Immature natural killer cell (primary cell): ENCODE data around the gene ITSN2. TPM values are rescaled to one million over a fixed set of nuclear protein-coding genes. Genes with fewer than 3 reads are reported as not detected.
A peak's percentile ranks its signal among the peaks of the same experiment; 100 is the strongest.

Experiments used
- DNase-seq, 3 donors: peaks; one replicate each; pipeline ENCODE4 v3.0.0; 2022; ENCODE audit warnings: mixed read lengths in 1 of 3
- H3K27ac Mint-ChIP-seq, 6 donors: one replicate each; pipeline ENCODE4 v1.8.0; 2020; ENCODE audit warnings: mixed read lengths in 6 of 6, mild to moderate bottlenecking in 5 of 6, inconsistent platforms in 4 of 6, moderate library complexity in 3 of 6
- H3K27me3 Mint-ChIP-seq, 3 donors: one replicate each; pipeline ENCODE4 v1.8.0; 2020 to 2021; ENCODE audit warnings: low read depth in 3 of 3, mild to moderate bottlenecking in 3 of 3, mixed read lengths in 3 of 3, moderate library complexity in 3 of 3, inconsistent platforms in 1 of 3
- H3K36me3 Mint-ChIP-seq, 3 donors: one replicate each; pipeline ENCODE4 v1.8.0; 2020; ENCODE audit warnings: mixed read lengths in 3 of 3, inconsistent platforms in 2 of 3, mild to moderate bottlenecking in 2 of 3
- H3K4me1 Mint-ChIP-seq, 2 donors: one replicate each; pipeline ENCODE4 v1.8.0; 2020; ENCODE audit warnings: inconsistent platforms in 2 of 2, mild to moderate bottlenecking in 2 of 2, mixed read lengths in 2 of 2, moderate library complexity in 1 of 2
- H3K4me3 Mint-ChIP-seq, 5 donors: one replicate each; pipeline ENCODE4 v1.8.0; 2020; ENCODE audit warnings: mild to moderate bottlenecking in 5 of 5, mixed read lengths in 5 of 5, inconsistent platforms in 3 of 5, moderate library complexity in 3 of 5
- H3K9me3 Mint-ChIP-seq, 6 donors: one replicate each; pipeline ENCODE4 v1.8.0; 2020; ENCODE audit warnings: mild to moderate bottlenecking in 6 of 6, mixed read lengths in 6 of 6, inconsistent platforms in 4 of 6, moderate library complexity in 3 of 6
- polyA plus RNA-seq, 3 donors: library from polyadenylated mRNA; unstranded; fragments of 300-500 nt; fragmentation: Illumina TruSeq; gene quantifications; one replicate each; pipeline ENCODE4 v1.2.3, GENCODE V29; 2021

The ITSN2 gene
- polyA plus RNA-seq, 3 donors from 2014 or later = 33.7 to 83.8 (median 35.6) TPM

GRCh38 chr2:24301599-24301998 lies 58.7 kb downstream of the ITSN2 start:
- peaks cover 34 to 52% (median 42%) of the 10 kb centered on the region in 3 donors for H3K36me3 Mint-ChIP-seq
- H3K9me3 Mint-ChIP-seq = no peaks in the 10 kb centered on the region
- no peak overlapping the region for H3K4me3 Mint-ChIP-seq
- H3K27me3 Mint-ChIP-seq = no peaks in the 10 kb centered on the region
- DNase-seq = no peak
- H3K4me1 Mint-ChIP-seq = no peaks in the 10 kb centered on the region
- H3K27ac Mint-ChIP-seq = no peak overlapping the region

- peaks cover 43 to 60% (median 58%) of the 10 kb centered on the region in 3 donors for H3K36me3 Mint-ChIP-seq
Observed at GRCh38 chr2:24297663-24298062, 62.7 kb downstream of the ITSN2 start.

GRCh38 chr2:24287171-24287570 lies 73.2 kb downstream of the ITSN2 start:
- Mint-ChIP-seq H3K27me3 (no peaks in the 10 kb centered on the region), H3K4me3 (no peak overlapping the region), H3K9me3 (no peaks in the 10 kb centered on the region), H3K27ac (peak overlapping the region in 1 of 6 donors; percentile 58), H3K4me1 (no peaks in the 10 kb centered on the region), H3K36me3 (peaks cover 9 to 33% (median 21%) of the 10 kb centered on the region in 3 donors)
- no peak for DNase-seq

More at GRCh38 chr2:24297663-24298062, 62.7 kb downstream of the ITSN2 start:
- Mint-ChIP-seq H3K4me3 (no peak overlapping the region), H3K4me1 (no peaks in the 10 kb centered on the region), H3K9me3 (no peaks in the 10 kb centered on the region), H3K27me3 (no peaks in the 10 kb centered on the region), H3K27ac (no peak overlapping the region)
- DNase-seq = no peak

GRCh38 chr2:24285484-24286152 lies 74.7 kb downstream of the ITSN2 start:
- Mint-ChIP-seq H3K4me1 (no peaks in the 10 kb centered on the region), H3K9me3 (no peaks in the 10 kb centered on the region), H3K27me3 (no peaks in the 10 kb centered on the region), H3K4me3 (no peak overlapping the region), H3K27ac (no peak overlapping the region), H3K36me3 (peaks cover 9 to 28% (median 20%) of the 10 kb centered on the region in 3 donors)
- DNase-seq = no peak

GRCh38 chr2:24280645-24281044 lies 79.7 kb downstream of the ITSN2 start:
- Mint-ChIP-seq H3K4me3 (no peak overlapping the region), H3K27me3 (no peaks in the 10 kb centered on the region), H3K9me3 (no peaks in the 10 kb centered on the region), H3K36me3 (peaks cover 0 to 10% (median 7%) of the 10 kb centered on the region in 3 donors), H3K27ac (no peak overlapping the region), H3K4me1 (peaks cover 0 to 5% of the 10 kb centered on the region in 2 donors)
- no peak for DNase-seq

GRCh38 chr2:24280161-24280560 lies 80.2 kb downstream of the ITSN2 start:
- no peaks in the 10 kb centered on the region for H3K9me3 Mint-ChIP-seq
- H3K4me3 Mint-ChIP-seq = no peak overlapping the region
- no peaks in the 10 kb centered on the region for H3K27me3 Mint-ChIP-seq
- peaks cover 0 to 5% of the 10 kb centered on the region in 2 donors for H3K4me1 Mint-ChIP-seq
- DNase-seq = no peak
- no peak overlapping the region for H3K27ac Mint-ChIP-seq
- H3K36me3 Mint-ChIP-seq = peaks cover 0 to 10% (median 3%) of the 10 kb centered on the region in 3 donors

GRCh38 chr2:24276349-24276899 lies 83.9 kb downstream of the ITSN2 start:
- H3K27ac Mint-ChIP-seq = peak overlapping the region in 3 of 6 donors; percentile 8 to 60 (median 38)
- peaks cover 0 to 5% of the 10 kb centered on the region in 2 donors for H3K4me1 Mint-ChIP-seq
- peaks cover 6 to 23% (median 12%) of the 10 kb centered on the region in 3 donors for H3K36me3 Mint-ChIP-seq
- no peaks in the 10 kb centered on the region for H3K27me3 Mint-ChIP-seq
- H3K9me3 Mint-ChIP-seq = no peaks in the 10 kb centered on the region
- no peak overlapping the region for H3K4me3 Mint-ChIP-seq
- DNase-seq = no peak

- H3K9me3 Mint-ChIP-seq = no peaks in the 10 kb centered on the region
- DNase-seq = no peak
- no peak overlapping the region for H3K27ac Mint-ChIP-seq
- H3K27me3 Mint-ChIP-seq = no peaks in the 10 kb centered on the region
- H3K36me3 Mint-ChIP-seq = peaks cover 12 to 31% (median 18%) of the 10 kb centered on the region in 3 donors
- H3K4me1 Mint-ChIP-seq = peaks cover 0 to 5% of the 10 kb centered on the region in 2 donors
- no peak overlapping the region for H3K4me3 Mint-ChIP-seq
Observed at GRCh38 chr2:24274809-24275208, 85.5 kb downstream of the ITSN2 start.

- Mint-ChIP-seq H3K4me1 (peaks cover 0 to 5% of the 10 kb centered on the region in 2 donors), H3K9me3 (no peaks in the 10 kb centered on the region), H3K4me3 (no peak overlapping the region), H3K36me3 (peaks cover 18 to 42% (median 26%) of the 10 kb centered on the region in 3 donors), H3K27ac (no peak overlapping the region), H3K27me3 (no peaks in the 10 kb centered on the region)
- DNase-seq = no peak
Observed at GRCh38 chr2:24273598-24273997, 86.7 kb downstream of the ITSN2 start.

- H3K9me3 Mint-ChIP-seq = no peaks in the 10 kb centered on the region
- peaks cover 18 to 48% (median 30%) of the 10 kb centered on the region in 3 donors for H3K36me3 Mint-ChIP-seq
- H3K4me3 Mint-ChIP-seq = no peak overlapping the region
- no peak for DNase-seq
- no peaks in the 10 kb centered on the region for H3K27me3 Mint-ChIP-seq
- H3K27ac Mint-ChIP-seq = peak overlapping the region in 1 of 6 donors; percentile 60
- H3K4me1 Mint-ChIP-seq = peaks cover 0 to 5% of the 10 kb centered on the region in 2 donors
Observed at GRCh38 chr2:24272907-24273306, 87.4 kb downstream of the ITSN2 start.

- Mint-ChIP-seq H3K9me3 (no peaks in the 10 kb centered on the region), H3K36me3 (peaks cover 18 to 48% (median 30%) of the 10 kb centered on the region in 3 donors), H3K27me3 (no peaks in the 10 kb centered on the region), H3K27ac (peak overlapping the region in 2 of 6 donors; percentile 8 to 13), H3K4me1 (peaks cover 0 to 5% of the 10 kb centered on the region in 2 donors), H3K4me3 (no peak overlapping the region)
- DNase-seq = no peak
Observed at GRCh38 chr2:24272161-24272802, 88.1 kb downstream of the ITSN2 start.

GRCh38 chr2:24269265-24269664 lies 91.1 kb downstream of the ITSN2 start:
- Mint-ChIP-seq H3K4me1 (no peaks in the 10 kb centered on the region), H3K4me3 (no peak overlapping the region), H3K9me3 (no peaks in the 10 kb centered on the region), H3K36me3 (peaks cover 23 to 52% (median 31%) of the 10 kb centered on the region in 3 donors), H3K27me3 (no peaks in the 10 kb centered on the region), H3K27ac (peak overlapping the region in 1 of 6 donors; percentile 44)
- no peak for DNase-seq

GRCh38 chr2:24265212-24265611 lies 95.1 kb downstream of the ITSN2 start:
- Mint-ChIP-seq H3K4me3 (no peak overlapping the region), H3K9me3 (no peaks in the 10 kb centered on the region), H3K4me1 (no peaks in the 10 kb centered on the region), H3K27ac (peak overlapping the region in 1 of 6 donors; percentile 6), H3K27me3 (no peaks in the 10 kb centered on the region), H3K36me3 (peaks cover 14 to 36% (median 19%) of the 10 kb centered on the region in 3 donors)
- no peak for DNase-seq

- H3K4me1 Mint-ChIP-seq = no peaks in the 10 kb centered on the region
- no peak for DNase-seq
- no peaks in the 10 kb centered on the region for H3K27me3 Mint-ChIP-seq
- H3K36me3 Mint-ChIP-seq = peaks cover 8 to 20% (median 10%) of the 10 kb centered on the region in 3 donors
- peak overlapping the region in 3 of 6 donors; percentile 20 to 59 (median 58) for H3K27ac Mint-ChIP-seq
- H3K4me3 Mint-ChIP-seq = no peak overlapping the region
- no peaks in the 10 kb centered on the region for H3K9me3 Mint-ChIP-seq
Observed at GRCh38 chr2:24262421-24262970, 97.8 kb downstream of the ITSN2 start.
